K562 (cell line): Measurements from ENCODE around the gene ZNF557. TPM values are rescaled to one million over a fixed set of nuclear protein-coding genes. Genes with fewer than 3 reads are reported as not detected.

Source experiments
- ATAC-seq: fragments of 200-7000 bp; cut with Tn5 transposase; 3 replicates; pipeline ENCODE4 v1.9.1; 2020; ENCODE audit warnings: moderate library complexity
- BruUV-seq: library from RNA; stranded (reverse); fragments of 400-500 nt; replicated peaks from 2 replicates; lab custom pipeline; 2021; lab: Mats Ljungman, UMichigan
- CTCF ChIA-PET: fragments of 300-600 bp; formaldehyde crosslinking; extraction: SDS; loops from one replicate; lab custom pipeline; 2021; ENCODE audit warnings: low intra/inter-chr PET ratio; lab: Yijun Ruan, JAX
- POLR2A ChIA-PET: fragments of 300-600, 350-650 bp; sonication (Branson Sonifier 250); formaldehyde crosslinking; extraction: SDS; loops from one replicate; lab custom pipeline; 2021; ENCODE audit warnings: antibody characterized with exemption, inconsistent platforms; lab: Yijun Ruan, JAX
- DNase-seq, 4 experiments: peaks; one replicate each; pipeline versions ENCODE4 v3.0.0 to v3.0.0-alpha.2; 2011 to 2018; ENCODE audit warnings: low spot score in 3 of 4, mixed read lengths in 3 of 4; ENCODE audit errors: extremely low read depth in 1 of 4
- FAIRE-seq: peaks from 2 replicates; lab custom pipeline; 2011; peaks lifted over from hg19 to GRCh38; lab: Jason Lieb, UNC
- H2AFZ ChIP-seq: 2 replicates; pipeline ENCODE4 v1.6.0; 2011; ENCODE audit warnings: low read depth, low read length, control low read depth, inconsistent platforms
- H3K27ac ChIP-seq: fragments of 200-600 bp; 3 replicates; pipeline ENCODE4 v1.8.0; 2011; ENCODE audit warnings: low read depth, mild to moderate bottlenecking, control low read depth, inconsistent platforms, low read length, moderate library complexity, mixed read lengths; ENCODE audit errors: extremely low read depth
- H3K27me3 ChIP-seq, 2 experiments: fragments of 300-600 bp in 1 of 2; 2 replicates in 1 of 2; 3 replicates in 1 of 2; pipeline versions ENCODE4 v1.6.0 to v1.8.0; 2011; ENCODE audit warnings: inconsistent platforms in 2 of 2, low read length in 2 of 2, mild to moderate bottlenecking in 1 of 2, mixed read lengths in 1 of 2, moderate library complexity in 1 of 2; ENCODE audit not compliant: control insufficient read depth in 2 of 2, insufficient read depth in 2 of 2
- H3K36me3 ChIP-seq: fragments of 300-600 bp; 3 replicates; pipeline ENCODE4 v1.8.0; 2011; ENCODE audit warnings: mild to moderate bottlenecking, low read length, inconsistent platforms; ENCODE audit not compliant: control insufficient read depth, insufficient read depth
- H3K4me1 ChIP-seq, 2 experiments: fragments of 200-600 bp in 1 of 2; replicated peaks in 1 of 2; 2 replicates in 1 of 2; 3 replicates in 1 of 2; pipeline versions ENCODE4 v1.5.1 to v1.8.0; 2011; ENCODE audit warnings: inconsistent platforms in 2 of 2, low read length in 2 of 2, mild to moderate bottlenecking in 1 of 2, mixed read lengths in 1 of 2, moderate library complexity in 1 of 2; ENCODE audit not compliant: control insufficient read depth in 2 of 2, insufficient read depth in 2 of 2
- H3K4me2 ChIP-seq: 2 replicates; pipeline ENCODE4 v1.6.1; 2011; ENCODE audit warnings: low read length, control low read depth, inconsistent platforms, mixed read lengths; ENCODE audit not compliant: insufficient read depth
- H3K4me3 ChIP-seq: fragments of 200-600 bp; sonication (generic), shearing (Covaris generic); 2 replicates; pipeline ENCODE4 v1.5.1; 2016; ENCODE audit warnings: control low read depth, inconsistent platforms
- H3K79me2 ChIP-seq: fragments of 200-600 bp; 3 replicates; pipeline ENCODE4 v1.8.0; 2011; ENCODE audit warnings: low read length, inconsistent platforms; ENCODE audit not compliant: control insufficient read depth, insufficient read depth
- H3K9ac ChIP-seq, 2 experiments: 2 replicates each; pipeline versions ENCODE4 v1.6.0 to v1.6.1; 2011; ENCODE audit warnings: low read depth in 2 of 2, low read length in 2 of 2, control low read depth in 1 of 2, inconsistent platforms in 1 of 2, mild to moderate bottlenecking in 1 of 2, mixed read lengths in 1 of 2; ENCODE audit not compliant: insufficient read depth in 1 of 2
- H3K9me1 ChIP-seq: one replicate; pipeline ENCODE4 v1.6.0; 2011; ENCODE audit warnings: inconsistent platforms, mild to moderate bottlenecking, low read length, moderate library complexity; ENCODE audit not compliant: control insufficient read depth, insufficient read depth
- H3K9me3 ChIP-seq: replicated peaks from 2 replicates; pipeline ENCODE4 v1.5.1; 2011; ENCODE audit warnings: low read depth, low read length, inconsistent platforms; ENCODE audit not compliant: control insufficient read depth, insufficient read depth
- H4K20me1 ChIP-seq: replicated peaks from 2 replicates; pipeline ENCODE4 v1.6.1; 2011; ENCODE audit warnings: low read length, inconsistent platforms, mixed read lengths; ENCODE audit not compliant: control insufficient read depth, insufficient read depth
- CBX5 ChIP-seq: IDR thresholded peaks from 2 replicates; pipeline ENCODE4 v1.6.1; 2014; ENCODE audit warnings: low read depth, borderline replicate concordance
- CHD4 ChIP-seq: fragments of 200-600 bp; sonication (generic); IDR thresholded peaks from 3 replicates; pipeline ENCODE4 v1.6.1; 2012; ENCODE audit warnings: low read depth, mild to moderate bottlenecking, mixed read lengths, low read length, inconsistent platforms; ENCODE audit not compliant: insufficient read depth, insufficient replicate concordance, poor library complexity, severe bottlenecking
- EWSR1 ChIP-seq: fragments of 450-650 bp; IDR thresholded peaks from 2 replicates; pipeline ENCODE4 v1.6.1; 2018; ENCODE audit warnings: borderline replicate concordance, mild to moderate bottlenecking, low read depth, moderate library complexity; ENCODE audit not compliant: partially characterized antibody
- FOXK2 ChIP-seq, 2 experiments: fragments of 450-650 bp; IDR thresholded peaks in 1 of 2; conservative IDR thresholded peaks in 1 of 2; 2 replicates each; pipeline ENCODE4 v1.6.1; 2016; ENCODE audit warnings: low read depth in 2 of 2, mild to moderate bottlenecking in 1 of 2
- MAFG ChIP-seq: fragments of 450-650 bp; conservative IDR thresholded peaks from 2 replicates; pipeline ENCODE4 v1.6.1; 2016; ENCODE audit warnings: missing genetic modification characterization, missing compliant biosample characterization
- POLR2G ChIP-seq: fragments of 200-400 bp; formaldehyde crosslinking; IDR thresholded peaks from 2 replicates; pipeline ENCODE4 v1.6.1; 2017; ENCODE audit warnings: low read depth, mild to moderate bottlenecking, antibody characterized with exemption, low read length, moderate library complexity
- PRMT5 ChIP-seq: sonication (generic); formaldehyde crosslinking; IDR thresholded peaks from 2 replicates; pipeline ENCODE4 v1.5.0; 2020; ENCODE audit warnings: missing genetic modification reagents
- RBFOX2 ChIP-seq: fragments of 200-400 bp; formaldehyde crosslinking; IDR thresholded peaks from 2 replicates; pipeline ENCODE4 v1.6.1; 2017; ENCODE audit warnings: low read depth, mild to moderate bottlenecking, low read length, moderate library complexity
- RBM17 ChIP-seq: fragments of 200-400 bp; formaldehyde crosslinking; IDR thresholded peaks from 2 replicates; pipeline ENCODE4 v1.6.1; 2017; ENCODE audit warnings: low read depth, mild to moderate bottlenecking, low read length, borderline replicate concordance
- TAF7 ChIP-seq: fragments of 450-650 bp; IDR thresholded peaks from 2 replicates; pipeline ENCODE4 v1.6.1; 2016; ENCODE audit warnings: missing genetic modification characterization, missing compliant biosample characterization
- ZFP1 ChIP-seq: fragments of 450-650 bp; formaldehyde crosslinking; IDR thresholded peaks from 2 replicates; pipeline ENCODE4 v1.4.0; 2020; ENCODE audit warnings: mild to moderate bottlenecking, mixed read lengths
- WGBS: fragments of 100-300 bp; shearing (Covaris generic); methylation state at CpG from one replicate; pipeline ENCODE4 v1.1.6; 2016; ENCODE audit warnings: low coverage, mixed read lengths; ENCODE audit not compliant: insufficient coverage; ENCODE audit errors: missing lambda C conversion rate; 5-methylcytosine and 5-hydroxymethylcytosine counted together
- in situ Hi-C: fragments of 300-500 bp; cut with MboI; formaldehyde crosslinking; loops from 4 replicates; pipeline ENCODE4 v1.15.0; 2018; ENCODE audit warnings: inconsistent platforms, mixed read lengths
- intact Hi-C: fragments of 100-400 bp; cut with micrococcal nuclease; formaldehyde crosslinking; loops from 2 replicates; pipeline ENCODE4 v1.14.2; 2022
- polyA plus RNA-seq, 8 experiments: library from polyadenylated mRNA; depleted of rRNA in 4 of 8; stranded (reverse) in 5 of 8; unstranded in 3 of 8; fragments of >200 nt; fragmentation: Nextera tagmentation in 2 of 8; fragmentation: Illumina TruSeq in 1 of 8; extraction: Ambion mirVana in 2 of 8; extraction: Trizol in 1 of 8; gene quantifications; 2 replicates each; pipeline versions ENCODE4 v1.2.1 to v1.2.3, GENCODE V29; 2011 to 2014; ENCODE audit warnings: inconsistent platforms in 1 of 8, missing spikeins in 1 of 8
- total RNA-seq, 7 experiments: library from RNA; depleted of rRNA in 6 of 7; stranded (reverse); fragments of >200 nt in 6 of 7; fragmentation: Illumina TruSeq in 2 of 7; extraction: Trizol in 2 of 7; gene quantifications; 2 replicates each; pipeline versions ENCODE4 v1.2.1 to v1.2.3, GENCODE V29; 2011 to 2021; ENCODE audit warnings: low replicate concordance in 1 of 7

Gene ZNF557
- total and polyA plus RNA-seq, 9 of the 15 experiments (the other 6 are each of a cell fraction or from before 2014, with no cell fraction given): 2.2 to 6.6 (median 4.4) TPM

- POLR2A ChIA-PET: no interaction called here
- no peak for ATAC-seq
- DNase-seq: no peak
- Histone ChIP-seq H3K36me3 (peaks cover 81% of the 10 kb centered on the region), H3K9ac (no peak overlapping the region), H2AFZ (no peak overlapping the region), H3K27ac (no peak overlapping the region), H3K9me3 (peaks cover 11% of the 10 kb centered on the region), H3K4me2 (no peak overlapping the region), H3K27me3 (no peaks in the 10 kb centered on the region), H3K4me1 (peaks cover 0 to 4% of the 10 kb centered on the region in 2 experiments; a peak in 1 of 5 replicates), H3K4me3 (no peak overlapping the region), H4K20me1 (no peaks in the 10 kb centered on the region), H3K79me2 (peaks cover 10% of the 10 kb centered on the region), H3K9me1 (no peaks in the 10 kb centered on the region)
- in situ Hi-C loops: no loop called here
- no TSS peak for BruUV-seq
- no peak for FAIRE-seq
- intact Hi-C loops: no loop called here
- CTCF ChIA-PET: no interaction called here
- TF ChIP-seq CBX5 (no peak), RBFOX2 (peak; percentile 45), POLR2G (0 out of 2 replicates have a peak, but pooled peaks have one; percentile 18), RBM17 (no peak)
- TF ChIP-seq, all 486 proteins: peak for 2
- WGBS: 99% methylated on average over 11 of the region's 29 CpGs
Observed at GRCh38 chr19:7074705-7075282, 5.3 kb downstream of the ZNF557 start.

- H3K36me3 ChIP-seq: peaks cover 86% of the 10 kb centered on the region
- BruUV-seq: no TSS peak
- H3K4me1 ChIP-seq: no peaks in the 10 kb centered on the region
- ChIA-PET CTCF (no interaction called here), POLR2A (no interaction called here)
- no peaks in the 10 kb centered on the region for H3K79me2 ChIP-seq
- ATAC-seq (no peak), DNase-seq (no peak), FAIRE-seq (no peak)
- no peak for TF ChIP-seq FOXK2 (conservative IDR thresholded peaks at IDR 0.05 in 1 of 2, IDR thresholded peaks at IDR 0.05 in 1 of 2; ENCODE audit: low read depth in 2 of 2)
- TF ChIP-seq TAF7 (tag): no peak
- TF ChIP-seq MAFG (tag): no peak
- TF ChIP-seq PRMT5 (CRISPR knock-in tag): no peak
- no peak for TF ChIP-seq EWSR1
- TF ChIP-seq CHD4: no peak
- TF ChIP-seq ZFP1 (CRISPR knock-in tag): no peak
- no peaks in the 10 kb centered on the region for H3K27me3 ChIP-seq
- H3K4me2 ChIP-seq: no peak overlapping the region
- no peak overlapping the region for H2AFZ ChIP-seq
- no peak overlapping the region for H3K27ac ChIP-seq
- no peaks in the 10 kb centered on the region for H4K20me1 ChIP-seq
- H3K4me3 ChIP-seq: no peak overlapping the region
- H3K9me1 ChIP-seq: no peaks in the 10 kb centered on the region
- 98% methylated on average over 6 of the region's 6 CpGs for WGBS
- in situ Hi-C loops (no loop called here), intact Hi-C loops (no loop called here)
- no peak overlapping the region for H3K9ac ChIP-seq
- peaks cover 20% of the 10 kb centered on the region for H3K9me3 ChIP-seq
Observed at GRCh38 chr19:7076151-7076550, 6.6 kb downstream of the ZNF557 start.
